ENCODE measurements around the gene GOLIM4. TPM values are rescaled to one million over a fixed set of nuclear protein-coding genes. Genes with fewer than 3 reads are reported as not detected.

Gene GOLIM4
- total RNA-seq, 2 donors from 2014 or later, result 21.0 to 32.6 TPM

DNA sequence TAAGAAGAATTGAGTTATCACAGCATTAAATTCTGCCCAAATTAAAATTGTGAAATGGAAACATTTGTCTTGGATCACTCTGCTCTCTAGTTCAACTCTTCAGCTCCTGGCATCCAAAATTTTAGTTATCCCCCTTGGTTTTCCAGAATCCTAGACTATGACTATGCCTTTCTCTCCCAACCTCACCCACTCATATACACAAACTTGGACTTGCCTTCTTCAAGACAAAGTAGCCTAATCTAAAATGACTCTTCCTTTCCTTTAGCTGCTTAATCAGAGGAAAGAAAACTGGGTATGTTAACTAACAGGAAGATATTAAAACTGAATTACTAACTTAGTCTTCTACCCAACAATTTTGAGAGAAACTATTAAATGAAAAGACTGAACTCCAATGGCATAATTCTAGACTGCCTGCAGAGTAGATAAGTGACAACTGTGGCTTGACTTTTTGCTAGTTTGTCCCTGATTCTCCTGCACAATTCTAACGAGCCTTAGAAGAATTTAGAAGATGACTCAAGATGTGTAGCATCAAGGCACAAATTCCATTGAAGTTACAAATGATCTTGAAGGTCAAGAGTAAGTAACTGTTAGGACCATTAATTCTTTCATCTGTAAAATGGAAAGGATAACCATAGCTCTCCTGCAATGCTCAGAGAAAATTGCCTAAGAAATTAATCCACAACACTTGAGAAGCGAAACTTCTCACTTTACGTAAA is 5.2 kb upstream of the GOLIM4 start:
- no peaks in the 10 kb centered on the region for H3K4me1 ChIP-seq
- H3K27ac ChIP-seq, result no peak overlapping the region
- ATAC-seq (no peak), DNase-seq (no peak)
- no peak overlapping the region for H3K4me3 ChIP-seq
- no peak for TF ChIP-seq POLR2A (IDR thresholded peaks at IDR 0.05)
- TF ChIP-seq CTCF (IDR thresholded peaks at IDR 0.05), result no peak
- no peaks in the 10 kb centered on the region for H3K27me3 ChIP-seq
- 74 to 87% methylated on average over 3 of the region's 3 CpGs for WGBS, 2 donors
- H3K9me3 ChIP-seq, result no peaks in the 10 kb centered on the region
- no peaks in the 10 kb centered on the region for H3K36me3 ChIP-seq (replicated peaks in 1 of 2; ENCODE audit: insufficient read depth in 1 of 2, low read depth in 2 of 2)
- intact Hi-C loops (cut with DNase I), result no loop called here

GRCh38 chr3:168097381-168097780 is 1.7 kb upstream of the GOLIM4 start:
- Histone ChIP-seq H3K4me1 (peaks cover 24% of the 10 kb centered on the region), H3K9me3 (no peaks in the 10 kb centered on the region), H3K36me3 (replicated peaks in 1 of 2; ENCODE audit: insufficient read depth in 1 of 2, low read depth in 2 of 2) (no peaks in the 10 kb centered on the region), H3K27me3 (no peaks in the 10 kb centered on the region), H3K4me3 (no peak overlapping the region), H3K27ac (no peak overlapping the region)
- TF ChIP-seq POLR2A (IDR thresholded peaks at IDR 0.05) (no peak), CTCF (IDR thresholded peaks at IDR 0.05) (no peak)
- intact Hi-C loops (cut with DNase I), result no loop called here
- ATAC-seq (no peak), DNase-seq (no peak)

GRCh38 chr3:168096210-168096652 is 507 bp upstream of the GOLIM4 start:
- Histone ChIP-seq H3K27ac (peak overlapping the region; percentile 75 to 97 (median 94)), H3K9me3 (no peaks in the 10 kb centered on the region), H3K4me3 (peak overlapping the region; percentile 38 to 69), H3K27me3 (no peaks in the 10 kb centered on the region), H3K4me1 (peaks cover 36% of the 10 kb centered on the region), H3K36me3 (replicated peaks in 1 of 2; ENCODE audit: insufficient read depth in 1 of 2, low read depth in 2 of 2) (no peaks in the 10 kb centered on the region)
- intact Hi-C loops (cut with DNase I), result no loop called here
- DNase-seq (peak; percentile 68 to 84 (median 78)), ATAC-seq (peak; percentile 51)
- TF ChIP-seq CTCF (IDR thresholded peaks at IDR 0.05), result peak in 1 of 7 experiments; percentile 19
- TF ChIP-seq POLR2A (IDR thresholded peaks at IDR 0.05), result no peak
- 0 to 1% methylated on average over 15 to 17 of the region's 17 CpGs for WGBS, 2 donors

- Histone ChIP-seq H3K9me3 (no peaks in the 10 kb centered on the region), H3K36me3 (replicated peaks in 1 of 2; ENCODE audit: insufficient read depth in 1 of 2, low read depth in 2 of 2) (no peaks in the 10 kb centered on the region), H3K27me3 (no peaks in the 10 kb centered on the region), H3K4me3 (peak overlapping the region; percentile 28 to 69), H3K27ac (peak overlapping the region; percentile 75 to 97 (median 94)), H3K4me1 (peaks cover 48% of the 10 kb centered on the region)
- intact Hi-C loops (cut with DNase I), result no loop called here
- TF ChIP-seq CTCF (IDR thresholded peaks at IDR 0.05), result peak in 3 of 7 experiments; percentile 8 to 44 (median 35)
- no peak for TF ChIP-seq POLR2A (IDR thresholded peaks at IDR 0.05)
- DNase-seq, result peak; percentile 40 to 56 (median 54)
- ATAC-seq, result peak; percentile 5
- 0 to 1% methylated on average over 26 to 70 of the region's 70 CpGs for WGBS, 2 donors
Observed at GRCh38 chr3:168094877-168095610, 680 bp downstream of the GOLIM4 start.

Measured in body of pancreas (tissue), 4 donors.